GM19438 (cell line): ENCODE data around the gene ACTRT2.

Source experiments
- ATAC-seq: cut with Tn5 transposase; IDR thresholded peaks from one replicate; pipeline ENCODE4 v1.9.1; 2021; ENCODE audit warnings: low read depth; ENCODE audit not compliant: unreplicated experiment

The ACTRT2 gene

GRCh38 chr1:3065396-3065795 is 44.1 kb downstream of the ACTRT2 start:
- no peak for ATAC-seq

- ATAC-seq = no peak
Measured at GRCh38 chr1:3065797-3066196, 44.5 kb downstream of the ACTRT2 start.

- no peak for ATAC-seq
Measured at GRCh38 chr1:3066250-3066711, 45.0 kb downstream of the ACTRT2 start.

GRCh38 chr1:3066826-3067225 is 45.6 kb downstream of the ACTRT2 start:
- ATAC-seq = no peak

- no peak for ATAC-seq
Measured at GRCh38 chr1:3067301-3067670, 46.0 kb downstream of the ACTRT2 start.

- ATAC-seq = no peak
Measured at GRCh38 chr1:3067671-3068563, 46.6 kb downstream of the ACTRT2 start.

GRCh38 chr1:3068564-3069431 is 47.5 kb downstream of the ACTRT2 start, which contains the start of gene PRDM16:
PRDM16 (plus strand) TSS chr1:3069203; CDS start chr1:3069260, 57 bp downstream.
- ATAC-seq = no peak

- ATAC-seq = no peak
Measured at GRCh38 chr1:3069491-3070308, 48.4 kb downstream of the ACTRT2 start.

- no peak for ATAC-seq
Measured at GRCh38 chr1:3070309-3070643, 49.0 kb downstream of the ACTRT2 start.

GRCh38 chr1:3070644-3071564 is 49.6 kb downstream of the ACTRT2 start:
- ATAC-seq = no peak

- ATAC-seq = no peak
Measured at GRCh38 chr1:3071565-3072390, 50.5 kb downstream of the ACTRT2 start.
